GM21619 (cell line): ENCODE measurements around the gene GALNT1.
"Not testable (repeated sequence)": the region's sequence is repeated elsewhere in the genome, so short reads cannot be mapped to it uniquely, and the experiment has no call there.

Experiments
- ATAC-seq: cut with Tn5 transposase; IDR thresholded peaks from one replicate; pipeline ENCODE4 v1.9.1; 2021; ENCODE audit not compliant: unreplicated experiment

Gene GALNT1

GRCh38 chr18:35581546-35581897 is at the start of gene GALNT1:
GALNT1 (plus strand) TSS chr18:35581740; CDS start chr18:35654663, 72,923 bp downstream.
- no peak for ATAC-seq

GRCh38 chr18:35533916-35534405 is 47.6 kb upstream of the GALNT1 start:
- ATAC-seq, result no peak

GRCh38 chr18:35535297-35535696 is 46.2 kb upstream of the GALNT1 start:
- ATAC-seq, result no peak

GRCh38 chr18:35542356-35542755 is 39.2 kb upstream of the GALNT1 start:
- ATAC-seq, result no peak

GRCh38 chr18:35547008-35547605 is 34.4 kb upstream of the GALNT1 start:
- ATAC-seq, result no peak

- no peak for ATAC-seq
Observed at GRCh38 chr18:35549564-35549963, 32.0 kb upstream of the GALNT1 start.

- no peak for ATAC-seq
Observed at GRCh38 chr18:35553300-35553699, 28.2 kb upstream of the GALNT1 start.

- not testable (repeated sequence) for ATAC-seq
Observed at GRCh38 chr18:35555538-35555937, 26.0 kb upstream of the GALNT1 start.

GRCh38 chr18:35559867-35560266 is 21.7 kb upstream of the GALNT1 start:
- ATAC-seq, result no peak

- ATAC-seq, result peak; percentile 88
Observed at GRCh38 chr18:35564795-35565453, 16.6 kb upstream of the GALNT1 start.

- no peak for ATAC-seq
Observed at GRCh38 chr18:35566019-35566418, 15.5 kb upstream of the GALNT1 start.

- no peak for ATAC-seq
Observed at GRCh38 chr18:35570182-35570581, 11.4 kb upstream of the GALNT1 start.

- ATAC-seq, result no peak
Observed at GRCh38 chr18:35571138-35571537, 10.4 kb upstream of the GALNT1 start.

GRCh38 chr18:35572644-35573043 is 8.9 kb upstream of the GALNT1 start:
- ATAC-seq, result no peak

GRCh38 chr18:35573531-35573930 is 8.0 kb upstream of the GALNT1 start:
- ATAC-seq, result peak; percentile 25

- ATAC-seq, result not testable (repeated sequence)
Observed at GRCh38 chr18:35576240-35576845, 5.2 kb upstream of the GALNT1 start.

- ATAC-seq, result peak; percentile 63
Observed at GRCh38 chr18:35577045-35577848, 4.3 kb upstream of the GALNT1 start.

- no peak for ATAC-seq
Observed at GRCh38 chr18:35578481-35578880, 3.1 kb upstream of the GALNT1 start.

GRCh38 chr18:35578936-35579335 is 2.6 kb upstream of the GALNT1 start:
- no peak for ATAC-seq

GRCh38 chr18:35580701-35581539 is 620 bp upstream of the GALNT1 start:
- peak; percentile 20 for ATAC-seq
